T-helper 2 cell treated with Interferon-gamma antibody and Interleukin-4, amounts not matched to agents 5 μg/mL and 100 μg/mL, for 36 hours (primary cell): ENCODE results near the gene PCSK7.
A peak's percentile ranks its signal among the peaks of the same experiment; 100 is the strongest.

Source experiments
- DNase-seq: peaks from one replicate; pipeline ENCODE4 v3.0.0; 2021; ENCODE audit warnings: low spot score
- H3K27ac Mint-ChIP-seq: one replicate; pipeline ENCODE4 v1.8.0; 2021; ENCODE audit warnings: mild to moderate bottlenecking, mixed read lengths
- H3K27me3 Mint-ChIP-seq: one replicate; pipeline ENCODE4 v1.8.0; 2021; ENCODE audit warnings: low read depth, mixed read lengths
- H3K36me3 Mint-ChIP-seq: one replicate; pipeline ENCODE4 v1.8.0; 2021; ENCODE audit warnings: low read depth, mixed read lengths
- H3K4me1 Mint-ChIP-seq: one replicate; pipeline ENCODE4 v1.8.0; 2021; ENCODE audit warnings: low read depth, mixed read lengths
- H3K4me3 Mint-ChIP-seq: one replicate; pipeline ENCODE4 v1.8.0; 2022; ENCODE audit warnings: mild to moderate bottlenecking, moderate library complexity, mixed read lengths
- H3K9me3 Mint-ChIP-seq: one replicate; pipeline ENCODE4 v1.8.0; 2021; ENCODE audit warnings: mixed read lengths

Gene PCSK7

DNA sequence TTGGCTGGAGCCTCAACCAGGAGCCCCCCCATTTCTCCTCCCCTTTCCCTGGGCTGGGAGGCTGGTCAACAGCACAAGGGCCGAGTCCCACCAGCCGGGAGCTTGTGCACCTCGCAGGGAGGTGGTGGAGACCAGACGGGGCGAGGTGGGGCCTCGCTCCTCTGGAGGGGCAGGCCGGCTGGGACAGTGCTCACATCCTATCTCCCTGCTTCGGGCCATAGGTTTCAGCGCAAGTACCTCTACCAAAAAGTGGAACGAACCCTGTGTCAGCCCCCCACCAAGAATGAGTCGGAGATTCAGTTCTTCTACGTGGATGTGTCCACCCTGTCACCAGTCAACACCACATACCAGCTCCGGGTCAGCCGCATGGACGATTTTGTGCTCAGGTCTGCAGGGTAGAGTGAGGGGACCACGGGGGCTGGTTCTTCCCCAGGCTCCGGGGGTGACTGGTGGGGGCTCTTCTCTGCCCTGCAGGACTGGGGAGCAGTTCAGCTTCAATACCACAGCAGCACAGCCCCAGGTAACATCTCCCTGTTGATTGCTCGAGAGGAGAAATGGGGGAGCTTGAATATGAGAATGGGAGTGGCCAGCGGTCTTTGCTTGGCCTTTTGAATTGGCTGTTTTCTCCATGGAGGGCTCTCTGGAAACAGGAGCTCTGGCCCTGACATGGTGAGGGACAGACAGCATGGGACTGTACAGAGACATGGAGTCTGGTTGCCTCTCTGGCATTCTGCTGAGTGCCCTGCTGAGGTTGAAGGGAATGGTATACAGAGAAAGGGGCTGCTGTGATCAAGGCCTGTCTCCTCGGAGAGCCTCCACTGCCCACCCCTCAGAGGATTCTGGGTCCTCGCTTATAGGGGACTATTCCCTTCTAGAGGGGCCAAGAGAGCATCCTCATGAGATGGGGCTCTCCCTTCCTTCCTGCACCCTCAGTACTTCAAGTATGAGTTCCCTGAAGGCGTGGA is 50.0 kb downstream of the PCSK7 start:
- H3K4me3 Mint-ChIP-seq: no peak overlapping the region
- no peak overlapping the region for H3K27ac Mint-ChIP-seq
- no peak for DNase-seq
- H3K4me1 Mint-ChIP-seq: peaks cover 27% of the 10 kb centered on the region
- H3K27me3 Mint-ChIP-seq: no peaks in the 10 kb centered on the region
- H3K9me3 Mint-ChIP-seq: no peaks in the 10 kb centered on the region
- peaks cover 6% of the 10 kb centered on the region for H3K36me3 Mint-ChIP-seq

DNA sequence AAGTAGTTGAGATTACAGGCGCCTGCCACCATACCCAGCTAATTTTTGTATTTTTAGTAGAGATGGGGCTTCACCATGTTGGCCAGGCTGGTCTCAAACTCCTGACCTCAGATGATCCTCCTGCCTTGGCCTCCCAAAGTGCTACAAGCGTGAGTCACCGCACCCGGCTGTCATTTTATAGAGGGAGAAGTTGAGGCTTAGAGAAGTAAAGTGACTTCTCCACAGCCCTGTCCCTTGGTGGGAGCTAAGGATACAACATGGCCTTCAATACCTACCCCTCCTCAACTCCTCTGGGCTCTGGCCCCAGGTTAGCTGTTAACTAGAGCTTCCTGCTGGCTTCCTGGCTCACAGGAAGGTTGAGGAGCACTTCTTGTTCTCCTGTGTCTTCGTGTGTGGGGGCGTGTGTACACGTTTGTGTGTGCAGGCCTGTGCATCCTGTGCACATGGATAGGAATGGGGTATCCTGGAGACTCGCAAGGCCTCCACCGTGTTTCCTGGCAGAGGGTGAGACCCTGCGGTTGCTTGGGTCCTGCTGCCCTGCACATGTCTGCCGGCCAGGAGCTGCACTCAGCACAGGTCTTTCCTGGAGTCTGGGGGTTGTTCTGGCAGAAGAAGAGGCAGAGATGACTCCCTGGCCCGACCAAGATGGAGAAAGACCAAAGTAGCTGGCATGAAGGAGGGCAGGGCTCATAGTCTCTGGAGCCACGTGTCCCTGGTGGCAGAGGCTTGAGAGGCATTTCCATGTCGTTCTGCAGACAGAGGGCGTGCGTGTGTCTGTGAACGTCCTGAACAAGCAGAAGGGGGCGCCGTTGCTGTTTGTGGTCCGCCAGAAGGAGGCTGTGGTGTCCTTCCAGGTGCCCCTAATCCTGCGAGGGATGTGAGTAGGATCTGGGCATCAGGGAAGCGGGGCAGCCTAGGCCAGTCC is 51.0 kb downstream of the PCSK7 start:
- DNase-seq: peak; percentile 60
- no peaks in the 10 kb centered on the region for H3K9me3 Mint-ChIP-seq

DNA sequence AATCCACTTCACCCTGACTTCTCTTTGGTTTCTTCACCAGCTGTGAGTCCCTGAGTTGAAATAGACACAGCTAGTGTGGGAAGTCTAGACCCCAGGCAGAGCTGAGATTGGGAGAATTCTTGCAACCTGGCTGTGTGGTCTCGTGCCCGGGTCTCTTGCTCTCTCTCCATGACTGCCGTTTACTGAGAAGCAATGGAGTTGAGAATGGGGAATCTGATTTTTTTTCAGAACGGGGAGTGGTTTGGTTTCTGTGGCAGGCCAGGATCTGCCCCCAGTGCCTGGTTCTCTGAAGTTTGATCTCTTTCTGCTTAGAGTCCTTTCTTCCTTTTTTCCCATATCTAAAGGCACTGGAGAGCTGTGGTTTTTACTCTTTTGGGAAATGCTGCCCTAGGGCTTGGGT is 51.9 kb downstream of the PCSK7 start:
- Mint-ChIP-seq H3K4me1 (peaks cover 27% of the 10 kb centered on the region), H3K9me3 (no peaks in the 10 kb centered on the region), H3K36me3 (peaks cover 4% of the 10 kb centered on the region), H3K27ac (peak overlapping the region; percentile 90), H3K27me3 (no peaks in the 10 kb centered on the region), H3K4me3 (peak overlapping the region; percentile 96)
- no peak for DNase-seq

More for the DNA sequence above, 51.0 kb downstream of the PCSK7 start:
- H3K27ac Mint-ChIP-seq: peak overlapping the region; percentile 74
- H3K36me3 Mint-ChIP-seq: peaks cover 4% of the 10 kb centered on the region
- peak overlapping the region; percentile 96 for H3K4me3 Mint-ChIP-seq
- peaks cover 27% of the 10 kb centered on the region for H3K4me1 Mint-ChIP-seq
- H3K27me3 Mint-ChIP-seq: no peaks in the 10 kb centered on the region

DNA sequence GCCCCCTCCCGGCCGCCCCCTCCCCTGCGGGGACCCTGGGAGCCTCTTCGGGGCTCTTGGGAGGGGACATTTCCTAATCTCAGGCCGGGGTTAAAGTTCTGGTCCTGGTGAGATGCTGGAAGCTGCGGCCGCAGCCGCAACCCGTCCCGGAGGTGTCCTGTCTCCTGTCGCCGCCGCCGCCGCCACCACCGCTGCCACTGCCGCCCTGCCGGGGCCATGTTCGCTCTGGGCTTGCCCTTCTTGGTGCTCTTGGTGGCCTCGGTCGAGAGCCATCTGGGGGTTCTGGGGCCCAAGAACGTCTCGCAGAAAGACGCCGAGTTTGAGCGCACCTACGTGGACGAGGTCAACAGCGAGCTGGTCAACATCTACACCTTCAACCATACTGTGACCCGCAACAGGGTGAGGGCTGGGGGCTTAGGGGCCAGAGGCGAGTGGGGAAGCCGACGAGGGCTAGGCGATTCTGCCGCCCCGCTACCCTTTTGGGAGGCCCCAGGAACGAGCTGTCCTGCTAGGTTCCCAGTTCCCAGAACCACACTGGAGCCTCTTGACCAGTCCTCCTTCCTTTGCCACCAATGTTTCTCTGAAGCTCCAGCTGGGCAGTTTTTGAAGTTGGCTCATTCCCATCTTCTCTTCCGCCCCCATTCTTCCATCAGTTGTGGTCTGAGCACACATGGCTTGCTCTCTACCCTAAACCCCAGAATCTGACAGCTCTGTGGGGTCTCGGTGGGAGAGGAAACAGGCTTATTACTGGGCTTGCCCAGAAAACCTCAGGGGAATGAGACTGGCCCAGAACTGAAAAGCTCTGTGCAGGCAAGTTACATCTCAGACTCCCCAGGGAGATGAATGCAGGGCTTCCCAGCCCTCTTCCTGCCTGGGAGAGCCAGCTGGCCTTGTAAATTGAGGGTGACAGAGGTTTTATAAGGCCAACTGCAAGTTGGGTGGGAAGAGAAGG is 52.5 kb downstream of the PCSK7 start:
- peaks cover 4% of the 10 kb centered on the region for H3K36me3 Mint-ChIP-seq
- H3K9me3 Mint-ChIP-seq: no peaks in the 10 kb centered on the region
- H3K27me3 Mint-ChIP-seq: no peaks in the 10 kb centered on the region
- H3K4me1 Mint-ChIP-seq: peaks cover 27% of the 10 kb centered on the region
- H3K4me3 Mint-ChIP-seq: peak overlapping the region; percentile 96
- peak overlapping the region; percentile 90 for H3K27ac Mint-ChIP-seq
- DNase-seq: peak; percentile 42

DNA sequence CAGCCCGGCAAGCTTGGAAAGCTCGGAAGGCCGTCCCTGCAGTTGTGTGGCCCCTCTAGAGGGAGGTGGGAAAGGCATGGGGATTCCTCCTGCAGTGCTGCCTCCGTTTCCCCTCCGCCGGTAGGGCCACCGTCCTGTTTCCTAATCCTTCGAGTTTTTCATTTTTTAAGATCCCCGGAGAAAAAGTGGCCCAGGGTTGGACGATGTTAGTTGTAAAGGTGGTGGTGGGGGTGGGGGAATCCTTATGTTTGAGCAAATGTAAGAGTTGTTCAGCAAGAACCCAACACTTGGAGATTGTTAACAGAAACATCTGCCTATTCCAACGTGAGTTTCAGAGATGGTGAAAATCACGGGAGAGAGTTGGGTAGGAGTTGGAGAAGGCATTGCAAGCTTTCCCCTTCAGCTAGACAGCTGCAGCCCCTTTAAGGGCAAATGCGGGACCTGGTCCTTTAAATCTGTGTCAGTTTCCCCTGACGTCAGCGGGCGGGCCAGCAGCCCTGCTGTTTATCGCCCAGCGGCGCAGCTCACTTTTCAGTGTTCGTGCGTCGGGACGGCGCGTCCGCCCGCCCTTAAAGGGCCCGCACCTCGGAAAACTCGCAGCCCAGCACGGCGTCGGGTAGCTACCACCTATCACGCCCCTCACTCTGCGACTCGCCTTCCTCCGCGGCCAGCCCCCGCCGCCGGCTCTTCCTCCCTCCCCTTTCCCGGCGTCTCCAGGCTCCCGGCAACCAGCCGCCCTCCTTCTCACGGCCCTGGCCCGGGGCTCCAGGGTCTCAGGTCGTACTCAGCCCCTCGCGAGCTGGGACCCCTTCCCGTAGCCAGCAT is 53.5 kb downstream of the PCSK7 start, which contains the start of gene SIDT2:
Gene SIDT2 (plus strand): TSS at position 534 of the 825 bp plus-strand sequence. CDS start 521 bp downstream, outside the sequence.
- peak within 1 kb of the TSS; percentile 96 for H3K4me3 Mint-ChIP-seq
- H3K27ac Mint-ChIP-seq: peak within 1 kb of the TSS; percentile 90
- peaks cover 4% of the 10 kb centered on the region for H3K36me3 Mint-ChIP-seq
- peak; percentile 91 for DNase-seq
- no peaks in the 10 kb centered on the region for H3K9me3 Mint-ChIP-seq
- peaks cover 27% of the 10 kb centered on the region for H3K4me1 Mint-ChIP-seq
- no peaks in the 10 kb centered on the region for H3K27me3 Mint-ChIP-seq

DNA sequence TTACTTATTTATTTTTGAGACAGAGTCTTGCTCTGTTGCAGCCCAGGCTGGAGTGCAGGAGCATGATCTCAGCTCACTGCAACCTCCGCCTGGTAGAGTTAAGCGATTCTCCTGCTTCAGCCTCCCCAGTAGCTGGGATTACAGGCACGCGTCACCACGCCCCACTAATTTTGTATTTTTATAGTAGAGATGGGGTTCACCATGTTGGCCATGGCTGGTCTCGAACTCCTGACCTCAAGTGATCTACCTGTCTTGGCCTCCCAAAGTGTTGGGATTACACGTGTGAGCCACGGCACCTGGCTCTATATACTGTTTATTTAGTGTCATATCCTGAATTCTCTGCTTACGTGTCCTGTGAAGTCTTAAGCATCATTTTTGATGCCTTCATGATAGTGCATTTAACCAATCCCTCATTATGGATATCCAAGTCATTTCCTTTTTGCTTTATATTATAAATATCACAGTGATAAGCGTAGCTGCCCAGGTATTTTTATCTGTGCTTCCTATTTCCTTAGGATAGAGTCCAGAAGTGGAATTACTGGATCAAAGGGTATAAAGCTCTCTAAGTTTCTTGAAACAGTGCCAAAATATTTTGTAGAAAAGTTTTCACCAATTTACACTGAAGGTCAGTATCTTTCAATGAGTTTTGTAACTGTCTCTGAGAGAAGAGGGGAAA is 54.2 kb downstream of the PCSK7 start:
- H3K27me3 Mint-ChIP-seq: no peaks in the 10 kb centered on the region
- peaks cover 2% of the 10 kb centered on the region for H3K36me3 Mint-ChIP-seq
- no peak for DNase-seq
- no peaks in the 10 kb centered on the region for H3K9me3 Mint-ChIP-seq
- peaks cover 27% of the 10 kb centered on the region for H3K4me1 Mint-ChIP-seq
- H3K27ac Mint-ChIP-seq: peak overlapping the region; percentile 89
- peak overlapping the region; percentile 96 for H3K4me3 Mint-ChIP-seq

DNA sequence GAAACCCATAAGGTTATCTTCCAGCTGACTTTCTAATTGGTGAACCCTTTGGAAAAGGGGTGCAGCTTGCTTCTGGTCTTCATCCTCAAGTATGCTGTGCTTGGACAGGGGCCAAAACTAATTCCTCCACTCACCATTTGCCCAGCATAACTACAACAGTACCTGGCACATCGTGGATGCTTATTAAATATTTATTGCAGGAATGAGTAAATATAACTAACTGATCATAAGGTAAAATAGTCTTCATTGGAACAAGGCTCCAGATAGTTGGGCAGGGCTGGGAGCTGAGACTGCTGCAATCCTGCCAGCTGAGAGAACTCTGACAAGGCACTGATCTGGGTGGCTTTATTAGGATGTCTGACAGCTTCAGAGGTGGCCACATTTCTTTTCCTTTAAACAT is 55.7 kb downstream of the PCSK7 start:
- Mint-ChIP-seq H3K4me3 (no peak overlapping the region), H3K9me3 (no peaks in the 10 kb centered on the region), H3K27ac (no peak overlapping the region), H3K36me3 (peaks cover 3% of the 10 kb centered on the region), H3K4me1 (peaks cover 30% of the 10 kb centered on the region), H3K27me3 (no peaks in the 10 kb centered on the region)
- DNase-seq: no peak

DNA sequence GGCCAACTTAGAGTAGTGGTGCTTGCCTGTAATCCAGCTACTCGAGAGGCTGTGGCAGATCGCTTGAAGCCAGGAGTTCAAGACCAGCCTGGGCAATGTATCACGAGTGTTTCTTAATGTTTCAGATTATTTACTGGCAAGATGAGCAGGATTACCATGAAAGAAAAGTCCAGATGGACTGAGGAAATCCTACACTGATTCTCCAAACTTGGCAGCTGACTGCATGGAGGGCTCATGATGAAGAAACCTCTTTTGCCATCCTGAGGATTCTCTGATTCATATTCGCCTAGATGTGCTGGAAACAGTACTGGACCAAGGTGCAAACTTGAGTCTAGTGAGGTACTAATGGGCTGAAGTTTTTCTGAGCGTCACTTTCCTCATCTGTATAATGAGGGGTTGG is 56.1 kb downstream of the PCSK7 start:
- H3K4me3 Mint-ChIP-seq: no peak overlapping the region
- no peak overlapping the region for H3K27ac Mint-ChIP-seq
- no peaks in the 10 kb centered on the region for H3K9me3 Mint-ChIP-seq
- peaks cover 26% of the 10 kb centered on the region for H3K4me1 Mint-ChIP-seq
- no peak for DNase-seq
- H3K36me3 Mint-ChIP-seq: peaks cover 3% of the 10 kb centered on the region
- H3K27me3 Mint-ChIP-seq: no peaks in the 10 kb centered on the region

DNA sequence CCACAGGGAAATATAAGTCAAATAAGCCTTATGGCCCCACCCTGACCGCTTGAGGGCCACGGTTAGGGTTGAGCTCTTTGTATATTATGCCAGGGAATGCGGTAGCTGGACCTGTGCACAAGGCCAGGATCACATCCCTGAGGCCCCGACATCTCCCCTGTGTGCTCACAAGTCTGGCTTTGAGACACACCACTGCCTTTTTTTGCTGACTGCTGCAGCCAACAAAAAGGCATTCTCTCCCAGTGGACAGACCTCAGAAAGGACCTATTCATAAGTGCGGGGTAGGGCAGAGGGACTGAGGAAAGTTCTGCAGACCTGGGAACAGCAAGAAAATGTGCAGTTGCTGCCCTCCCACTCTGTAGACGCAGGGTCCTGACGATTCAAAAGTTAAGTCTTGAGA is 56.8 kb downstream of the PCSK7 start:
- Mint-ChIP-seq H3K36me3 (peaks cover 6% of the 10 kb centered on the region), H3K27ac (no peak overlapping the region), H3K27me3 (no peaks in the 10 kb centered on the region), H3K9me3 (no peaks in the 10 kb centered on the region), H3K4me1 (peaks cover 21% of the 10 kb centered on the region), H3K4me3 (no peak overlapping the region)
- DNase-seq: no peak

DNA sequence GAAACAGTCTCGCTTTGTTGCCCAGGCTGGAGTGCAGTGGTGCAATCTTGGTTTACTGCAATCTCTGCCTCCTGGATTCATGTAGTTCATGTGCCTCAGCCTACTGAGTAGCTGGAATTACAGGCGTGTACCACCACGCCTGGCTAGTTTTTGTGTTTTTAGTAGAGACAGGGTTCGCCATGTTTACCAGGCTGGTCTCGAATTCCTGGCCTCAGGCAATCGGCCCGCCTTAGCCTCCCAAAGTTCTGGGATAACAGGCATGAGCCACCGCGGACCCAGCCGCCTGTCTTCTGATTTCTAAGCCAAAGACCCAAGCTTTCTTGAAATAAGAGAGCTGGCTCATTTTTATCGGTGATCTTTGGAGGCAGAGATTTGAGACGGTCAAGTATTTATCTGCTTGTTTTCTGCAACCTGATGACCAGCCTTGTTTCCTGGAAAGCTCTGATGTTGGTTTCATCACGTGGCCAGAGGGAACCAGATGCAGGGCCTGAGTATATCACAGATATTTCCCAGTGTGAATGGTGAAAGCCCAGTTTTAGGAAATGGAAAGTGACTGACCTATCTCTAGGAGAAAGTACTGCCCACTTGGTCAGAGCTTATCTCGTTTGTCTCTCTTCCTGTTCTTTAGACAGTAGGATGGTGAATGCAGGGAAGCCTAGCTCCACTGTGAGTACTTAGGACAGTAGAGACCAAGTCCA is 59.0 kb downstream of the PCSK7 start:
- no peaks in the 10 kb centered on the region for H3K9me3 Mint-ChIP-seq
- peaks cover 15% of the 10 kb centered on the region for H3K36me3 Mint-ChIP-seq
- no peak overlapping the region for H3K4me3 Mint-ChIP-seq
- no peaks in the 10 kb centered on the region for H3K27me3 Mint-ChIP-seq
- no peak overlapping the region for H3K27ac Mint-ChIP-seq
- peaks cover 7% of the 10 kb centered on the region for H3K4me1 Mint-ChIP-seq
- DNase-seq: no peak

DNA sequence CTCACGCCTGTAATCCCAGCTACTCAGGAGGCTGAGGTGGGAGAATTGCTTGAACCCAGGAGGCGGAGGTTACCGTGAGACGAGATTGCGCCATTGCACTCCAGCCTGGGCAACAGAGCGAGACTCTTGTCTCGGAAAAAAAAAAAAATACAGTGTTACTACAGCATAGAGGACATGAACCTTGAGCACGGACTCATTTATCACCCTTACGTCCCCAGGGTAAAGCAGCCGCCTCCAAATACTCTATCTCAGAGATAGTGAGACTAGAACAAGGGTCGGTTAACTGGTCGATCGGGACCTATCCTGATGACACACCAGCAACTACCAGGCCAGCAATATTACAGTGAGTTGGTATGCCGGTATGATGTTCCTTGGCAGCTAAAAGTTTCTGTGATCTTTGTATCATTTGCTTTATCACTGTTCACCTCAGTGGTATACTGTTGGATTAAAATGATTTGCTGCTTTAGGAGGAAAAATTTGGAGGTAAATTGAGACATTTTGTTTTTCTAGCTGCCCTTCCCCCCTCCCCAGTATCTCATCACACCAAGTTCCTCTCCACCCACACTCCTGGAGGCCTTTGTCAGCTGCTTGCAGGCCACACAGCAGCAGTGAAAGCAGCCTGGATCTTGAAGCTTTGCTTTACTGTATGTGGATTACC is 60.3 kb downstream of the PCSK7 start:
- Mint-ChIP-seq H3K27ac (no peak overlapping the region), H3K36me3 (peaks cover 23% of the 10 kb centered on the region), H3K4me1 (peaks cover 4% of the 10 kb centered on the region), H3K27me3 (no peaks in the 10 kb centered on the region), H3K9me3 (no peaks in the 10 kb centered on the region), H3K4me3 (no peak overlapping the region)
- no peak for DNase-seq
